ENCODE measurements around the gene SPATA25. TPM values are rescaled to one million over a fixed set of nuclear protein-coding genes. Genes with fewer than 3 reads are reported as not detected.

SPATA25 gene
- total and polyA plus RNA-seq, 2 donors (not counting 3 experiments of a cell fraction or from before 2014, with no cell fraction given): 0.69 to 1.3 TPM

DNA sequence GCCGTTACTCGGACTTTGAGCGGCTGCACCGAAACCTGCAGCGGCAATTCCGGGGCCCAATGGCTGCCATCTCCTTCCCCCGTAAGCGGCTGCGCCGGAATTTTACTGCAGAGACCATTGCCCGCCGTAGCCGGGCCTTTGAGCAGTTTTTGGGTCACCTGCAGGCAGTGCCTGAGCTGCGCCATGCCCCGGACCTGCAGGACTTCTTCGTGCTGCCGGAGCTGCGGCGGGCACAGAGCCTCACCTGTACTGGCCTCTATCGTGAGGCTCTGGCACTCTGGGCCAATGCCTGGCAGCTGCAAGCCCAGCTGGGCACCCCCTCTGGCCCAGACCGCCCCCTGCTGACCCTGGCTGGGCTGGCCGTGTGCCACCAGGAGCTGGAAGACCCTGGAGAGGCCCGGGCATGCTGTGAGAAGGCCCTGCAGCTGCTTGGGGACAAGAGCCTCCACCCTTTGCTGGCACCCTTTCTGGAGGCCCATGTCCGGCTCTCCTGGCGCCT, 46.7 kb downstream of the SPATA25 start:
- BruUV-seq (replicated peaks): no TSS peak
- H3K79me2 ChIP-seq (ENCODE audit: control insufficient read depth, insufficient read depth, low read length): no peaks in the 10 kb centered on the region
- no peak overlapping the region for H3K4me3 ChIP-seq (replicated peaks in 1 of 3; ENCODE audit: insufficient read depth in 1 of 3, low read depth in 1 of 3, low read length in 3 of 3)
- H3K9me1 ChIP-seq (replicated peaks; ENCODE audit: control insufficient read depth, extremely low read depth, insufficient read depth, low read length): no peaks in the 10 kb centered on the region
- peaks cover 0 to 30% of the 10 kb centered on the region in 2 experiments for H3K36me3 ChIP-seq (ENCODE audit: control insufficient read depth in 2 of 2, extremely low read depth in 1 of 2, insufficient read depth in 2 of 2, low read length in 2 of 2)
- no peak for DNase-seq (ENCODE audit: low read depth, low spot score)
- H3K9me3 ChIP-seq (replicated peaks; ENCODE audit: control insufficient read depth, insufficient read depth, low read length): no peaks in the 10 kb centered on the region
- POLR2A ChIA-PET: no interaction called here
- no peak overlapping the region for H2AFZ ChIP-seq (ENCODE audit: low read depth, low read length)
- CTCF ChIA-PET: interaction anchor here (0.7 to 1.9 kb wide), 4 partner anchors 9 to 42 kb away, joined by 3 to 6 read pairs (median 4); no protein-coding TSS in a partner anchor
- intact Hi-C loops (cut with micrococcal nuclease): no loop called here
- dilution Hi-C loops (cut with MboI; ENCODE audit: extremely low pct_ligation_motif_present, low sequenced_read_pairs): no loop called here
- H3K4me1 ChIP-seq (ENCODE audit: control insufficient read depth, extremely low read depth, insufficient read depth, low read length): peaks cover 6% of the 10 kb centered on the region
- no peaks in the 10 kb centered on the region for H4K20me1 ChIP-seq (replicated peaks; ENCODE audit: control insufficient read depth, extremely low read depth, insufficient read depth, low read length)
- H3K4me2 ChIP-seq (ENCODE audit: insufficient read depth, low read length): no peak overlapping the region
- no peak overlapping the region for H3K27ac ChIP-seq (ENCODE audit: insufficient read depth, low read depth, low read length)
- no peaks in the 10 kb centered on the region for H3K27me3 ChIP-seq (ENCODE audit: control insufficient read depth in 2 of 2, insufficient read depth in 2 of 2, low read length in 2 of 2)
- TF ChIP-seq EZH2 (IDR thresholded peaks at IDR 0.05; ENCODE audit: borderline replicate concordance, low read depth, low read length, severe bottlenecking) (no peak), GATA2 (IDR thresholded peaks at IDR 0.05; ENCODE audit: insufficient read depth, insufficient read length, low read depth, low read length) (no peak), POLR2A (IDR thresholded peaks at IDR 0.05; ENCODE audit: low read depth, low read length) (no peak), JUN (IDR thresholded peaks at IDR 0.05; ENCODE audit: borderline replicate concordance, insufficient read depth, insufficient read length, low read depth) (no peak), MYC (IDR thresholded peaks at IDR 0.05; ENCODE audit: low read depth, low read length) (no peak), FOS (IDR thresholded peaks at IDR 0.05; ENCODE audit: borderline replicate concordance, insufficient read depth, low read length) (no peak), POLR2AphosphoS5 (IDR thresholded peaks at IDR 0.05; ENCODE audit: insufficient read depth, low read depth, low read length) (no peak)
- TF ChIP-seq, protein P1, sequence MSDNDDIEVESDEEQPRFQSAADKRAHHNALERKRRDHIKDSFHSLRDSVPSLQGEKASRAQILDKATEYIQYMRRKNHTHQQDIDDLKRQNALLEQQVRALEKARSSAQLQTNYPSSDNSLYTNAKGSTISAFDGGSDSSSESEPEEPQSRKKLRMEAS (IDR thresholded peaks at IDR 0.05; ENCODE audit: insufficient read depth, insufficient read length): no peak
- TF ChIP-seq, protein P2, sequence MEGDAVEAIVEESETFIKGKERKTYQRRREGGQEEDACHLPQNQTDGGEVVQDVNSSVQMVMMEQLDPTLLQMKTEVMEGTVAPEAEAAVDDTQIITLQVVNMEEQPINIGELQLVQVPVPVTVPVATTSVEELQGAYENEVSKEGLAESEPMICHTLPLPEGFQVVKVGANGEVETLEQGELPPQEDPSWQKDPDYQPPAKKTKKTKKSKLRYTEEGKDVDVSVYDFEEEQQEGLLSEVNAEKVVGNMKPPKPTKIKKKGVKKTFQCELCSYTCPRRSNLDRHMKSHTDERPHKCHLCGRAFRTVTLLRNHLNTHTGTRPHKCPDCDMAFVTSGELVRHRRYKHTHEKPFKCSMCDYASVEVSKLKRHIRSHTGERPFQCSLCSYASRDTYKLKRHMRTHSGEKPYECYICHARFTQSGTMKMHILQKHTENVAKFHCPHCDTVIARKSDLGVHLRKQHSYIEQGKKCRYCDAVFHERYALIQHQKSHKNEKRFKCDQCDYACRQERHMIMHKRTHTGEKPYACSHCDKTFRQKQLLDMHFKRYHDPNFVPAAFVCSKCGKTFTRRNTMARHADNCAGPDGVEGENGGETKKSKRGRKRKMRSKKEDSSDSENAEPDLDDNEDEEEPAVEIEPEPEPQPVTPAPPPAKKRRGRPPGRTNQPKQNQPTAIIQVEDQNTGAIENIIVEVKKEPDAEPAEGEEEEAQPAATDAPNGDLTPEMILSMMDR (IDR thresholded peaks at IDR 0.05; ENCODE audit: extremely low read depth in 1 of 2, insufficient read depth in 1 of 2, low read depth in 1 of 2, low read length in 2 of 2): no peak
- FAIRE-seq: no peak
- H3K9ac ChIP-seq (replicated peaks; ENCODE audit: extremely low read depth, insufficient read depth, low read length): no peak overlapping the region
